Mesenchymal stem cell (in vitro differentiated cells and primary cell): ENCODE data around the gene NFIX.

ENCODE experiments used
- DNase-seq: peaks from one replicate; pipeline ENCODE4 v3.0.0-alpha.2; 2013
- H2AFZ ChIP-seq: one replicate; pipeline ENCODE4 v1.6.1; 2013; ENCODE audit warnings: low read depth, mild to moderate bottlenecking, control low read depth, inconsistent platforms, low read length, moderate library complexity
- H2AK5ac ChIP-seq: 2 replicates; pipeline ENCODE4 v1.6.1; 2013; ENCODE audit warnings: low read length, moderate library complexity, mild to moderate bottlenecking, inconsistent platforms; ENCODE audit not compliant: severe bottlenecking
- H2BK120ac ChIP-seq: one replicate; pipeline ENCODE4 v1.6.1; 2013; ENCODE audit warnings: low read depth, mild to moderate bottlenecking, inconsistent platforms, low read length, moderate library complexity
- H2BK12ac ChIP-seq, 2 experiments: one replicate each; pipeline ENCODE4 v1.6.1; 2013; ENCODE audit warnings: inconsistent platforms in 2 of 2, low read length in 2 of 2, mild to moderate bottlenecking in 2 of 2, moderate library complexity in 2 of 2, control low read depth in 1 of 2
- H2BK15ac ChIP-seq: one replicate; pipeline ENCODE4 v1.6.1; 2013; ENCODE audit warnings: mild to moderate bottlenecking, low read depth, inconsistent platforms; ENCODE audit not compliant: poor library complexity, severe bottlenecking
- H2BK5ac ChIP-seq: 2 replicates; pipeline ENCODE4 v1.6.1; 2013; ENCODE audit warnings: low read depth, mild to moderate bottlenecking, low read length, control low read depth, inconsistent platforms; ENCODE audit not compliant: poor library complexity, severe bottlenecking
- H3K14ac ChIP-seq, 2 experiments: one replicate each; pipeline ENCODE4 v1.6.1; 2013; ENCODE audit warnings: inconsistent platforms in 2 of 2, low read length in 2 of 2, control low read depth in 1 of 2, mild to moderate bottlenecking in 1 of 2, moderate library complexity in 1 of 2
- H3K18ac ChIP-seq, 2 experiments: one replicate each; pipeline ENCODE4 v1.6.1; 2013; ENCODE audit warnings: inconsistent platforms in 2 of 2, low read length in 2 of 2, control low read depth in 1 of 2, low read depth in 1 of 2, mild to moderate bottlenecking in 1 of 2
- H3K23ac ChIP-seq, 2 experiments: one replicate each; pipeline ENCODE4 v1.6.1; 2013; ENCODE audit warnings: inconsistent platforms in 2 of 2, low read length in 2 of 2, mild to moderate bottlenecking in 2 of 2, moderate library complexity in 2 of 2, control low read depth in 1 of 2
- H3K27ac ChIP-seq: 2 replicates; pipeline ENCODE4 v1.5.1; 2013; ENCODE audit warnings: mild to moderate bottlenecking, moderate library complexity, low read length, control low read depth, inconsistent platforms; ENCODE audit not compliant: poor library complexity, severe bottlenecking
- H3K27me3 ChIP-seq, 2 experiments: 2 replicates each; pipeline versions ENCODE4 v1.6.1 to v1.7.0; 2013; ENCODE audit warnings: low read length in 2 of 2, mild to moderate bottlenecking in 2 of 2, moderate library complexity in 2 of 2, control low read depth in 1 of 2, inconsistent platforms in 1 of 2; ENCODE audit not compliant: control insufficient read depth in 1 of 2, insufficient read depth in 1 of 2
- H3K36me3 ChIP-seq, 2 experiments: 2 replicates each; pipeline versions ENCODE4 v1.6.1 to v1.7.0; 2013; ENCODE audit warnings: low read length in 2 of 2, control low read depth in 1 of 2, inconsistent platforms in 1 of 2, low read depth in 1 of 2, mild to moderate bottlenecking in 1 of 2; ENCODE audit not compliant: insufficient read depth in 2 of 2, control insufficient read depth in 1 of 2
- H3K4ac ChIP-seq, 2 experiments: one replicate each; pipeline ENCODE4 v1.6.1; 2013; ENCODE audit warnings: inconsistent platforms in 2 of 2, low read length in 2 of 2, mild to moderate bottlenecking in 2 of 2, moderate library complexity in 2 of 2, control low read depth in 1 of 2, low read depth in 1 of 2
- H3K4me1 ChIP-seq: 2 replicates; pipeline ENCODE4 v1.6.1; 2013; ENCODE audit warnings: low read depth, low read length, control low read depth; ENCODE audit not compliant: control insufficient read depth, insufficient read depth
- H3K4me2 ChIP-seq: 2 replicates; pipeline ENCODE4 v1.6.1; 2013; ENCODE audit warnings: low read length, mild to moderate bottlenecking, inconsistent platforms; ENCODE audit not compliant: poor library complexity, severe bottlenecking
- H3K4me3 ChIP-seq, 2 experiments: 2 replicates each; pipeline versions ENCODE4 v1.5.1 to v1.7.0; 2013; ENCODE audit warnings: low read length in 2 of 2, mild to moderate bottlenecking in 2 of 2, control low read depth in 1 of 2, low read depth in 1 of 2; ENCODE audit not compliant: insufficient read depth in 1 of 2
- H3K79me1 ChIP-seq: replicated peaks from 2 replicates; pipeline ENCODE4 v1.6.1; 2013; ENCODE audit warnings: mild to moderate bottlenecking, control low read depth, low read length, inconsistent platforms; ENCODE audit not compliant: poor library complexity, severe bottlenecking
- H3K9ac ChIP-seq: 2 replicates; pipeline ENCODE4 v1.7.0; 2013; ENCODE audit warnings: mild to moderate bottlenecking, low read length, moderate library complexity
- H3K9me3 ChIP-seq: 2 replicates; pipeline ENCODE4 v1.7.0; 2013; ENCODE audit warnings: mild to moderate bottlenecking, low read length; ENCODE audit not compliant: control insufficient read depth
- H4K8ac ChIP-seq: one replicate; pipeline ENCODE4 v1.6.1; 2013; ENCODE audit warnings: inconsistent platforms, mild to moderate bottlenecking, low read length, moderate library complexity
- H4K91ac ChIP-seq: one replicate; pipeline ENCODE4 v1.6.1; 2013; ENCODE audit warnings: mild to moderate bottlenecking, low read length, inconsistent platforms
- WGBS: methylation state at CpG from one replicate; pipeline ENCODE4 v1.1.7; 2013; ENCODE audit warnings: mixed read lengths; 5-methylcytosine and 5-hydroxymethylcytosine counted together

Gene NFIX

GRCh38 chr19:13036366-13036976 is 41.2 kb downstream of the NFIX start:
- no peaks in the 10 kb centered on the region for H3K27me3 ChIP-seq
- H3K18ac ChIP-seq: peak overlapping the region in 1 of 2 experiments; percentile 59
- H3K27ac ChIP-seq: no peak overlapping the region
- H2BK120ac ChIP-seq: no peak overlapping the region
- 60% methylated on average over 16 of the region's 18 CpGs for WGBS
- no peak overlapping the region for H4K91ac ChIP-seq
- H2BK15ac ChIP-seq: no peak overlapping the region
- H3K79me1 ChIP-seq: no peaks in the 10 kb centered on the region
- H3K36me3 ChIP-seq: peaks cover 3 to 44% of the 10 kb centered on the region in 2 experiments
- no peaks in the 10 kb centered on the region for H3K9me3 ChIP-seq
- H3K23ac ChIP-seq: no peak overlapping the region
- peak overlapping the region; percentile 99 for H3K9ac ChIP-seq
- no peak overlapping the region for H4K8ac ChIP-seq
- H2AK5ac ChIP-seq: peak overlapping the region; percentile 21
- H3K4ac ChIP-seq: no peak overlapping the region
- H2AFZ ChIP-seq: no peak overlapping the region
- H2BK12ac ChIP-seq: no peak overlapping the region
- no peak overlapping the region for H3K14ac ChIP-seq
- H3K4me1 ChIP-seq: peaks cover 40% of the 10 kb centered on the region
- no peak for DNase-seq
- H3K4me2 ChIP-seq: no peak overlapping the region
- no peak overlapping the region for H2BK5ac ChIP-seq
- peak overlapping the region in 1 of 2 experiments; percentile 54 for H3K4me3 ChIP-seq

DNA sequence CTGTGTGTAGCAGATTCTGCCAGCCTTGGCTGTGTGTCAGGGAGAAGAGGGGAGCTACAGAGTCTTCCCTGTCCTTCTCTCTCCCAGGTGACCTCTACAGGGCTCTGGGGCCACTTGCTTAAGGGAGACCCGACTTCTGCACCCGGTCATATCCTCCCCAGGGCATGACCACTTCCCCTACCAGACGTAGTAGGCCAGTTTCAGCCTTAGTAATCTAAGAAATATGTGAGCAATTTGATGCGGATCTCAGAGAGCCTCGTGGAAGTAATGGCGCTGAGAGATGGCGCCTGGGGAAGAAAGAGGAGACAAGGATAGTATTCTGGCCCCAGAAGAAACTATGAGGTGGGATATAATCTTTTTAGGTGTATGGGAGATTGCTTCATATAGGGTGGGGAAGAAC is 41.9 kb downstream of the NFIX start:
- Histone ChIP-seq H4K8ac (peak overlapping the region; percentile 84), H2BK120ac (no peak overlapping the region), H3K79me1 (no peaks in the 10 kb centered on the region), H2BK12ac (no peak overlapping the region), H3K23ac (no peak overlapping the region), H3K14ac (no peak overlapping the region), H2AFZ (no peak overlapping the region), H3K9ac (peak overlapping the region; percentile 99), H3K9me3 (no peaks in the 10 kb centered on the region), H2AK5ac (peak overlapping the region; percentile 53), H3K27ac (no peak overlapping the region), H3K4me3 (peak overlapping the region in 1 of 2 experiments; percentile 54), H2BK15ac (peak overlapping the region; percentile 7), H2BK5ac (no peak overlapping the region), H3K27me3 (no peaks in the 10 kb centered on the region), H3K4me1 (peaks cover 34% of the 10 kb centered on the region), H3K36me3 (peaks cover 3 to 43% of the 10 kb centered on the region in 2 experiments), H3K4me2 (no peak overlapping the region), H4K91ac (no peak overlapping the region), H3K4ac (no peak overlapping the region), H3K18ac (peak overlapping the region; percentile 18 to 59)
- DNase-seq: peak; percentile 58
- WGBS: 30% methylated on average over 5 of the region's 7 CpGs

DNA sequence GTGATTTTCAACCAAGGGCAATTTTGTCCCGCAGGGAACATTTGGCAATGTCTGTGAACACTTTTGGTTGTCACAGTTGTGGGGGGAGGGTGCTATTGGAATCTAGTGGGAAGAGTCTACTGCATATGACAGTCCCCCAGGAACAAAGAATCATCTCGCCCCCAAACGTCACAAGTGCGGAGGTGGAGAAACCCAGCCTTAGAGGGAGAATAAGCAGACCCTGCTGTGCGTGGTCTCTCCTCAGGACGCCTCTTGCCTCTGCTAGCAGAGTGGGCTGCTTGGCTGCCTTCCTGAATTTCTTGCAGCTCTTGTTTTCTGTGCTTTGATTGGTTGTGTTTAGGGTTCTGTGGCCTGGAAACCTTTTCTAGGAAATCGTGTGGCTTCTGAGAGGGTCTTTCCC is 42.5 kb downstream of the NFIX start:
- Histone ChIP-seq H4K91ac (no peak overlapping the region), H3K18ac (no peak overlapping the region), H3K9ac (peak overlapping the region; percentile 9), H3K27ac (no peak overlapping the region), H2AK5ac (peak overlapping the region; percentile 53), H3K9me3 (no peaks in the 10 kb centered on the region), H3K79me1 (no peaks in the 10 kb centered on the region), H2AFZ (no peak overlapping the region), H3K4me2 (no peak overlapping the region), H3K14ac (no peak overlapping the region), H3K23ac (no peak overlapping the region), H3K4me3 (peak overlapping the region in 1 of 2 experiments; percentile 16), H2BK12ac (peak overlapping the region in 1 of 2 experiments; percentile 6), H3K4me1 (peaks cover 30% of the 10 kb centered on the region), H3K27me3 (no peaks in the 10 kb centered on the region), H2BK5ac (no peak overlapping the region), H2BK120ac (no peak overlapping the region), H4K8ac (no peak overlapping the region), H3K4ac (peak overlapping the region in 1 of 2 experiments; percentile 24), H3K36me3 (peaks cover 3 to 44% of the 10 kb centered on the region in 2 experiments), H2BK15ac (no peak overlapping the region)
- WGBS: 72% methylated on average over 7 of the region's 7 CpGs
- no peak for DNase-seq

DNA sequence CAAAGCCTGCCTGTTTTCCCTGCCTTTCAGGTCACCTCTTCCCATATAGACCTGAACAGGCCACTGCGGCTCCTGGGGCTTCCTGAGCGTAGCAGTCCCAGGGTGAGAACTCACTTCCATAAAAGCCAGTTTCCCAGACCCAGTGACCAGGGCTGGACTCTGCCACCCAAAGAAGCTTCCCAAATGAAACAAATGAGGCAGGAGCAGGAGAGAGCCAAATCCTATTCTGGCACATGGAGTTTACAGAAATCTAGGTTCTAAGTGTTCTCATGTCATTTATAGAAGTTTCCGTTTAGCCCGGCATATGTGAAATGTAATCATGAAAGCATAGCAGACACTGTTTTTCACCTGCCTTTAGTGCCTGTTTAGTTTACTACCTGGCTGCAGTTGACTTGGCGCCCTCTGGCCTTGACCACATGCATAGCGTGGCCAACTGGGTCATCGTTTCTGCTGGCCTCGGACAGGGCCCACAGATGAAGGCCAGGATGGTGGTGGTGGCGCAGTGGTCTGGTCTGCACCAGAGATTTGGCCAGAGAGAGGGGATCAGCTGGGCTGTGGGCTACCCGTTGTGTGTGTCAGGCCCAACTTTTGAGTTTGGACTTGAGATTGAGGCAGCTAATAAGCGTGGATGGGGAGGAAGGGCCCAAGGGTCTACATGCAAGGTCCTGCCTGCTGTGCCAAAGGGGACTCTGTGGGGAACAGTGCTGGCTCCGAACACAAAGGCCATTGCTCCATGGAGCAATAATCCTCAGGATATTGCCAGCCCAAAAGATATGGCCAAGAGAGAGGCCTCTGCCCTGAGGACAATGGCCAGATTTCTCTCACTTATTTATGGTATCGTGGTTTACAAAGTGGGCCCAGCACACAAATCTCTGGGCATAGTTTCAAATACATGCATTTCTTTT is 43.3 kb downstream of the NFIX start:
- Histone ChIP-seq H3K4me2 (no peak overlapping the region), H3K4me1 (peaks cover 31% of the 10 kb centered on the region), H3K9ac (peak overlapping the region; percentile 67), H3K4ac (no peak overlapping the region), H4K8ac (no peak overlapping the region), H3K18ac (no peak overlapping the region), H3K27ac (no peak overlapping the region), H3K23ac (no peak overlapping the region), H3K14ac (no peak overlapping the region), H2AFZ (no peak overlapping the region), H3K27me3 (no peaks in the 10 kb centered on the region), H3K79me1 (no peaks in the 10 kb centered on the region), H2BK120ac (no peak overlapping the region), H2AK5ac (peak overlapping the region; percentile 54), H3K4me3 (no peak overlapping the region), H2BK5ac (no peak overlapping the region), H3K9me3 (no peaks in the 10 kb centered on the region), H2BK12ac (no peak overlapping the region), H4K91ac (no peak overlapping the region), H3K36me3 (peaks cover 3 to 45% of the 10 kb centered on the region in 2 experiments), H2BK15ac (no peak overlapping the region)
- no peak for DNase-seq
- WGBS: 97% methylated on average over 12 of the region's 13 CpGs
